H7 (cell line): ENCODE measurements around the gene LAS1L. TPM values are rescaled to one million over a fixed set of nuclear protein-coding genes. Genes with fewer than 3 reads are reported as not detected.
A peak's percentile ranks its signal among the peaks of the same experiment; 100 is the strongest.
"Not testable (repeated sequence)": the region's sequence is repeated elsewhere in the genome, so short reads cannot be mapped to it uniquely, and the experiment has no call there.

Experiments used
- DNase-seq: peaks from one replicate; pipeline ENCODE4 v3.0.0; 2012
- H3K27me3 ChIP-seq: 2 replicates; pipeline ENCODE4 v1.6.0; 2011; ENCODE audit warnings: mild to moderate bottlenecking, low read length; ENCODE audit not compliant: control insufficient read depth, insufficient read depth
- H3K36me3 ChIP-seq: replicated peaks from 2 replicates; pipeline ENCODE4 v1.5.1; 2011; ENCODE audit warnings: low read length; ENCODE audit not compliant: control insufficient read depth, insufficient read depth
- H3K4me3 ChIP-seq: 2 replicates; pipeline ENCODE4 v1.5.1; 2011; ENCODE audit warnings: low read depth, mild to moderate bottlenecking, control low read depth, low read length, moderate library complexity; ENCODE audit not compliant: insufficient read depth
- total RNA-seq: library from RNA; depleted of rRNA; stranded (reverse); fragments of >200 nt; shearing (Covaris generic); gene quantifications from 2 replicates; pipeline ENCODE4 v1.2.3, GENCODE V29; 2014; rRNA removed

The LAS1L gene
- total RNA-seq, result 53.0 and 57.4 TPM in 2 replicates

GRCh38 chrX:65534450-65535292 is at the start of gene LAS1L:
LAS1L (minus strand) TSS chrX:65534787; CDS start chrX:65534715, 72 bp downstream.
- Histone ChIP-seq H3K36me3 (peaks cover 3% of the 10 kb centered on the region; the same call in 1 of the 2 replicates), H3K4me3 (peak within 1 kb of the TSS; percentile 94), H3K27me3 (no peaks in the 10 kb centered on the region)
- DNase-seq, result peak; percentile 90

- DNase-seq, result no peak
- Histone ChIP-seq H3K27me3 (no peaks in the 10 kb centered on the region), H3K36me3 (no peaks in the 10 kb centered on the region), H3K4me3 (no peak overlapping the region)
Measured at GRCh38 chrX:65582450-65583082, 48.0 kb upstream of the LAS1L start.

- H3K27me3 ChIP-seq, result no peaks in the 10 kb centered on the region
- DNase-seq, result peak; percentile 58
- no peak overlapping the region for H3K4me3 ChIP-seq
- no peaks in the 10 kb centered on the region for H3K36me3 ChIP-seq
Measured at GRCh38 chrX:65581661-65582339, 47.2 kb upstream of the LAS1L start.

GRCh38 chrX:65578346-65578745 is 43.8 kb upstream of the LAS1L start:
- Histone ChIP-seq H3K27me3 (no peaks in the 10 kb centered on the region), H3K4me3 (no peak overlapping the region)
- DNase-seq, result no peak

GRCh38 chrX:65576160-65576559 is 41.6 kb upstream of the LAS1L start:
- no peak overlapping the region for H3K4me3 ChIP-seq
- no peaks in the 10 kb centered on the region for H3K27me3 ChIP-seq
- DNase-seq, result no peak
- H3K36me3 ChIP-seq, result no peaks in the 10 kb centered on the region

More at GRCh38 chrX:65578346-65578745, 43.8 kb upstream of the LAS1L start:
- H3K36me3 ChIP-seq, result no peaks in the 10 kb centered on the region

GRCh38 chrX:65575022-65575421 is 40.4 kb upstream of the LAS1L start:
- no peaks in the 10 kb centered on the region for H3K36me3 ChIP-seq
- no peak for DNase-seq
- H3K27me3 ChIP-seq, result no peaks in the 10 kb centered on the region

GRCh38 chrX:65574356-65574755 is 39.8 kb upstream of the LAS1L start:
- no peak for DNase-seq
- H3K4me3 ChIP-seq, result no peak overlapping the region
- no peaks in the 10 kb centered on the region for H3K36me3 ChIP-seq
- H3K27me3 ChIP-seq, result no peaks in the 10 kb centered on the region

More at GRCh38 chrX:65575022-65575421, 40.4 kb upstream of the LAS1L start:
- no peak overlapping the region for H3K4me3 ChIP-seq

GRCh38 chrX:65572971-65573370 is 38.4 kb upstream of the LAS1L start:
- no peak for DNase-seq
- Histone ChIP-seq H3K36me3 (no peaks in the 10 kb centered on the region), H3K4me3 (no peak overlapping the region), H3K27me3 (no peaks in the 10 kb centered on the region)

GRCh38 chrX:65562850-65563249 is 28.3 kb upstream of the LAS1L start:
- not testable (repeated sequence) for H3K4me3 ChIP-seq, H3K27me3 ChIP-seq, H3K36me3 ChIP-seq, DNase-seq

GRCh38 chrX:65551489-65552339 is 17.1 kb upstream of the LAS1L start:
- DNase-seq, result no peak
- Histone ChIP-seq H3K4me3 (no peak overlapping the region), H3K27me3 (no peaks in the 10 kb centered on the region), H3K36me3 (no peaks in the 10 kb centered on the region)

- Histone ChIP-seq H3K27me3 (no peaks in the 10 kb centered on the region), H3K36me3 (no peaks in the 10 kb centered on the region), H3K4me3 (no peak overlapping the region)
- peak; percentile 11 for DNase-seq
Measured at GRCh38 chrX:65551086-65551485, 16.5 kb upstream of the LAS1L start.

- no peaks in the 10 kb centered on the region for H3K27me3 ChIP-seq
- no peak for DNase-seq
Measured at GRCh38 chrX:65545456-65545855, 10.9 kb upstream of the LAS1L start.

GRCh38 chrX:65537229-65537628 is 2.6 kb upstream of the LAS1L start:
- Histone ChIP-seq H3K4me3 (no peak overlapping the region), H3K27me3 (no peaks in the 10 kb centered on the region), H3K36me3 (peaks cover 1% of the 10 kb centered on the region; the same call in 1 of the 2 replicates)
- DNase-seq, result no peak

More at GRCh38 chrX:65545456-65545855, 10.9 kb upstream of the LAS1L start:
- H3K4me3 ChIP-seq, result no peak overlapping the region
- H3K36me3 ChIP-seq, result no peaks in the 10 kb centered on the region

- no peak for DNase-seq
- Histone ChIP-seq H3K36me3 (peaks cover 3% of the 10 kb centered on the region; the same call in 1 of the 2 replicates), H3K4me3 (no peak overlapping the region), H3K27me3 (no peaks in the 10 kb centered on the region)
Measured at GRCh38 chrX:65536291-65536690, 1.7 kb upstream of the LAS1L start.
